Stomach (tissue), 4 donors: Measurements from ENCODE around the gene ZSCAN5B.

Source experiments
- POLR2A ChIP-seq, 4 donors: fragments of 450-650 bp; IDR thresholded peaks; one replicate each; pipeline ENCODE4 v1.6.1; 2016; ENCODE audit warnings: antibody characterized with exemption in 4 of 4, control low read depth in 2 of 4, mild to moderate bottlenecking in 1 of 4, moderate library complexity in 1 of 4
- POLR2AphosphoS5 ChIP-seq, 3 donors: sonication (generic); formaldehyde crosslinking; IDR thresholded peaks; one replicate each; pipeline ENCODE4 v1.6.1; 2016; ENCODE audit warnings: antibody characterized with exemption in 3 of 3
- TF ChIP-seq, protein P1 (sequence below), 7 experiments: fragments of 450-650 bp in 4 of 7; fragments of 200-600 bp in 3 of 7; sonication (generic) in 3 of 7; IDR thresholded peaks; one replicate each; pipeline ENCODE4 v1.5.1; 2016 to 2019; ENCODE audit warnings: antibody characterized with exemption in 7 of 7, control low read depth in 2 of 7, mild to moderate bottlenecking in 1 of 7

DNA sequence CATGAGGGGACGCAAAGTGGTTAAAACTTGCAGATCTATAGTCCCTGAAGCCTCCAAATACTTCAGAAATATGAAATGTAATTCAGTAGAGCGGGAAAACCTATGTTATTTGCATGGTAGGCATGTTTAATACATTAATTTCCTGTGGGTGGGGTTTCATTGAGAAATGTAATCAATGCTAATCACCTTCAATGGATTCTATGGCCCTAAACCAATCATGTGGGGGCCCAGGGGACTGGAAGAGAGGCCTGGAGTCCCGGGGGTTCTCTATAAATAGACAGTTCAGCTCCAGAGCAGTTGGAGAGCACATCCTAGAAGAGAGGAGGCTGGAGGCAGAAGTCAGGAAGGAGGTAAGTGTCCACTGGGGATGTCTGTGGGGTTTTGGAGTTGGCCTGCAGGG lies 4.4 kb upstream of the ZSCAN5B start, which contains the start of gene ZSCAN5C:
- TF ChIP-seq POLR2AphosphoS5 (IDR thresholded peaks at IDR 0.05) (no peak), POLR2A (IDR thresholded peaks at IDR 0.05) (no peak)
- TF ChIP-seq, protein P1, sequence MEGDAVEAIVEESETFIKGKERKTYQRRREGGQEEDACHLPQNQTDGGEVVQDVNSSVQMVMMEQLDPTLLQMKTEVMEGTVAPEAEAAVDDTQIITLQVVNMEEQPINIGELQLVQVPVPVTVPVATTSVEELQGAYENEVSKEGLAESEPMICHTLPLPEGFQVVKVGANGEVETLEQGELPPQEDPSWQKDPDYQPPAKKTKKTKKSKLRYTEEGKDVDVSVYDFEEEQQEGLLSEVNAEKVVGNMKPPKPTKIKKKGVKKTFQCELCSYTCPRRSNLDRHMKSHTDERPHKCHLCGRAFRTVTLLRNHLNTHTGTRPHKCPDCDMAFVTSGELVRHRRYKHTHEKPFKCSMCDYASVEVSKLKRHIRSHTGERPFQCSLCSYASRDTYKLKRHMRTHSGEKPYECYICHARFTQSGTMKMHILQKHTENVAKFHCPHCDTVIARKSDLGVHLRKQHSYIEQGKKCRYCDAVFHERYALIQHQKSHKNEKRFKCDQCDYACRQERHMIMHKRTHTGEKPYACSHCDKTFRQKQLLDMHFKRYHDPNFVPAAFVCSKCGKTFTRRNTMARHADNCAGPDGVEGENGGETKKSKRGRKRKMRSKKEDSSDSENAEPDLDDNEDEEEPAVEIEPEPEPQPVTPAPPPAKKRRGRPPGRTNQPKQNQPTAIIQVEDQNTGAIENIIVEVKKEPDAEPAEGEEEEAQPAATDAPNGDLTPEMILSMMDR (IDR thresholded peaks at IDR 0.05): no peak
